HG03159 (cell line): Measurements from ENCODE around the gene FABP1.
A peak's percentile ranks its signal among the peaks of the same experiment; 100 is the strongest.

Experiments used
- ATAC-seq: cut with Tn5 transposase; IDR thresholded peaks from one replicate; pipeline ENCODE4 v1.9.1; 2021; ENCODE audit warnings: mild to moderate bottlenecking, moderate library complexity; ENCODE audit not compliant: unreplicated experiment

FABP1 gene

GRCh38 chr2:88127888-88128653 is at the start of gene FABP1:
FABP1 (minus strand) TSS chr2:88128062; CDS start chr2:88128017, 45 bp downstream.
- ATAC-seq, result no peak

- ATAC-seq, result no peak
Observed at GRCh38 chr2:88177556-88177955, 49.7 kb upstream of the FABP1 start.

GRCh38 chr2:88176352-88176984 is 48.6 kb upstream of the FABP1 start:
- no peak for ATAC-seq

GRCh38 chr2:88172882-88173281 is 45.0 kb upstream of the FABP1 start:
- ATAC-seq, result no peak

- ATAC-seq, result no peak
Observed at GRCh38 chr2:88171966-88172365, 44.1 kb upstream of the FABP1 start.

GRCh38 chr2:88170472-88170892 is 42.6 kb upstream of the FABP1 start:
- ATAC-seq, result no peak

GRCh38 chr2:88168386-88168785 is 40.5 kb upstream of the FABP1 start:
- no peak for ATAC-seq

GRCh38 chr2:88167740-88168139 is 39.9 kb upstream of the FABP1 start:
- no peak for ATAC-seq

GRCh38 chr2:88165332-88166003 is 37.6 kb upstream of the FABP1 start:
- ATAC-seq, result no peak

- ATAC-seq, result no peak
Observed at GRCh38 chr2:88161446-88162244, 33.8 kb upstream of the FABP1 start.

GRCh38 chr2:88160517-88160916 is 32.7 kb upstream of the FABP1 start:
- ATAC-seq, result no peak

GRCh38 chr2:88159955-88160415 is 32.1 kb upstream of the FABP1 start:
- peak; percentile 53 for ATAC-seq

GRCh38 chr2:88159481-88159880 is 31.6 kb upstream of the FABP1 start:
- no peak for ATAC-seq

- no peak for ATAC-seq
Observed at GRCh38 chr2:88148929-88149438, 21.1 kb upstream of the FABP1 start.

- no peak for ATAC-seq
Observed at GRCh38 chr2:88147145-88147544, 19.3 kb upstream of the FABP1 start.

- ATAC-seq, result no peak
Observed at GRCh38 chr2:88146590-88146989, 18.7 kb upstream of the FABP1 start.

GRCh38 chr2:88144914-88145497 is 17.1 kb upstream of the FABP1 start:
- no peak for ATAC-seq

GRCh38 chr2:88144271-88144670 is 16.4 kb upstream of the FABP1 start:
- no peak for ATAC-seq

GRCh38 chr2:88141952-88142351 is 14.1 kb upstream of the FABP1 start:
- no peak for ATAC-seq

- ATAC-seq, result no peak
Observed at GRCh38 chr2:88139804-88140203, 11.9 kb upstream of the FABP1 start.
